SU-DHL-6 (cell line): ENCODE measurements around the gene NFATC2IP.

Experiments
- H2AFZ ChIP-seq: fragments of 200-600 bp; sonication (generic); 2 replicates; pipeline ENCODE4 v1.6.1; 2014; ENCODE audit warnings: low read depth, mild to moderate bottlenecking, moderate library complexity, mixed read lengths, antibody characterized with exemption, low read length; ENCODE audit not compliant: severe bottlenecking
- H3F3A ChIP-seq: fragments of 200-600 bp; shearing (Covaris generic); 2 replicates; pipeline ENCODE4 v1.6.0; 2016; ENCODE audit warnings: antibody characterized with exemption, mild to moderate bottlenecking; ENCODE audit not compliant: insufficient read depth
- H3K27ac ChIP-seq: fragments of 200-600 bp; sonication (generic); 2 replicates; pipeline ENCODE4 v1.5.1; 2016; ENCODE audit warnings: low read depth, mild to moderate bottlenecking, low read length, moderate library complexity, mixed read lengths
- H3K27me3 ChIP-seq: fragments of 200-600 bp; sonication (generic), shearing (Covaris generic); 2 replicates; pipeline ENCODE4 v1.6.0; 2014; ENCODE audit warnings: mild to moderate bottlenecking, low read length
- H3K36me3 ChIP-seq: fragments of 200-600 bp; sonication (generic); 2 replicates; pipeline ENCODE4 v1.6.1; 2014; ENCODE audit warnings: mild to moderate bottlenecking, low read length, mixed read lengths
- H3K4me2 ChIP-seq: fragments of 300-600, 200-600 bp; shearing (Covaris generic), sonication (generic); 2 replicates; pipeline ENCODE4 v1.6.0; 2014; ENCODE audit warnings: low read length, low read depth, mild to moderate bottlenecking; ENCODE audit not compliant: poor library complexity, severe bottlenecking
- H3K4me3 ChIP-seq: fragments of 200-600 bp; sonication (generic); 2 replicates; pipeline ENCODE4 v1.5.1; 2014; ENCODE audit warnings: antibody characterized with exemption, low read length, mild to moderate bottlenecking, mixed read lengths; ENCODE audit not compliant: insufficient read depth, poor library complexity, severe bottlenecking
- H3K79me2 ChIP-seq: fragments of 200-600 bp; sonication (generic); 2 replicates; pipeline ENCODE4 v1.6.1; 2014; ENCODE audit warnings: mild to moderate bottlenecking, low read length, moderate library complexity; ENCODE audit not compliant: insufficient read depth
- H3K9ac ChIP-seq: fragments of 200-600 bp; sonication (generic); 2 replicates; pipeline ENCODE4 v1.7.0; 2014; ENCODE audit warnings: mild to moderate bottlenecking, low read length
- H3K9me2 ChIP-seq: fragments of 200-600 bp; sonication (generic); replicated peaks from 2 replicates; pipeline ENCODE4 v1.6.1; 2014; ENCODE audit warnings: low read length; ENCODE audit not compliant: insufficient read depth
- H3K9me3 ChIP-seq: fragments of 200-600 bp; sonication (generic); 2 replicates; pipeline ENCODE4 v1.6.1; 2014; ENCODE audit warnings: low read length, mixed read lengths; ENCODE audit not compliant: insufficient read depth
- H4K20me1 ChIP-seq: fragments of 200-600 bp; sonication (generic); 2 replicates; pipeline ENCODE4 v1.6.1; 2014; ENCODE audit warnings: low read depth, mild to moderate bottlenecking, antibody characterized with exemption, low read length, moderate library complexity, mixed read lengths
- CTCF ChIP-seq: fragments of 200-600 bp; sonication (generic); IDR thresholded peaks from one replicate; pipeline ENCODE4 v1.5.1; 2017; ENCODE audit warnings: antibody characterized with exemption, mild to moderate bottlenecking, low read length, moderate library complexity; ENCODE audit not compliant: insufficient read depth, poor library complexity, severe bottlenecking
- EZH2phosphoT487 ChIP-seq: fragments of 200-600 bp; sonication (generic), shearing (Covaris generic); conservative IDR thresholded peaks from 2 replicates; pipeline ENCODE4 v1.6.1; 2018; ENCODE audit warnings: mild to moderate bottlenecking, antibody characterized with exemption, low read length, moderate library complexity, mixed read lengths

Gene NFATC2IP

GRCh38 chr16:28927815-28928214 is 22.9 kb upstream of the NFATC2IP start:
- H3K9me3 ChIP-seq, result no peaks in the 10 kb centered on the region
- H4K20me1 ChIP-seq, result no peaks in the 10 kb centered on the region
- H3K27me3 ChIP-seq, result no peaks in the 10 kb centered on the region
- peaks cover 51% of the 10 kb centered on the region for H3F3A ChIP-seq
- no peak overlapping the region for H3K4me3 ChIP-seq
- no peaks in the 10 kb centered on the region for H3K9me2 ChIP-seq
- no peaks in the 10 kb centered on the region for H3K36me3 ChIP-seq
- no peak overlapping the region for H3K27ac ChIP-seq
- no peak overlapping the region for H3K9ac ChIP-seq
- TF ChIP-seq EZH2phosphoT487, result no peak
- no peak for TF ChIP-seq CTCF
- no peak overlapping the region for H3K4me2 ChIP-seq
- H3K79me2 ChIP-seq, result peaks cover 14% of the 10 kb centered on the region
- no peak overlapping the region for H2AFZ ChIP-seq

- Histone ChIP-seq H3K79me2 (peaks cover 16% of the 10 kb centered on the region), H3K4me3 (no peak overlapping the region), H4K20me1 (no peaks in the 10 kb centered on the region), H3K9me3 (no peaks in the 10 kb centered on the region), H3K9me2 (no peaks in the 10 kb centered on the region), H3F3A (peaks cover 39% of the 10 kb centered on the region), H3K27me3 (no peaks in the 10 kb centered on the region), H3K4me2 (peak overlapping the region; percentile 93), H2AFZ (no peak overlapping the region), H3K36me3 (no peaks in the 10 kb centered on the region), H3K9ac (peak overlapping the region; percentile 91), H3K27ac (peak overlapping the region; percentile 84)
- TF ChIP-seq EZH2phosphoT487, result no peak
- no peak for TF ChIP-seq CTCF
Measured at GRCh38 chr16:28930203-28930602, 20.5 kb upstream of the NFATC2IP start.

- Histone ChIP-seq H2AFZ (peak overlapping the region; percentile 6), H3K4me2 (peak overlapping the region; percentile 93), H3K9ac (peak overlapping the region; percentile 91), H3K79me2 (peaks cover 16% of the 10 kb centered on the region), H3K9me3 (no peaks in the 10 kb centered on the region), H3K27me3 (no peaks in the 10 kb centered on the region), H3K36me3 (no peaks in the 10 kb centered on the region), H3F3A (peaks cover 39% of the 10 kb centered on the region), H4K20me1 (no peaks in the 10 kb centered on the region), H3K27ac (peak overlapping the region; percentile 84), H3K4me3 (no peak overlapping the region), H3K9me2 (no peaks in the 10 kb centered on the region)
- TF ChIP-seq EZH2phosphoT487 (no peak), CTCF (no peak)
Measured at GRCh38 chr16:28930652-28931051, 20.1 kb upstream of the NFATC2IP start.
